HG03095 (cell line): ENCODE measurements around the gene UNK.

Source experiments
- ATAC-seq: cut with Tn5 transposase; IDR thresholded peaks from one replicate; pipeline ENCODE4 v1.9.1; 2021; ENCODE audit warnings: moderate library complexity; ENCODE audit not compliant: unreplicated experiment

UNK gene, protein sequence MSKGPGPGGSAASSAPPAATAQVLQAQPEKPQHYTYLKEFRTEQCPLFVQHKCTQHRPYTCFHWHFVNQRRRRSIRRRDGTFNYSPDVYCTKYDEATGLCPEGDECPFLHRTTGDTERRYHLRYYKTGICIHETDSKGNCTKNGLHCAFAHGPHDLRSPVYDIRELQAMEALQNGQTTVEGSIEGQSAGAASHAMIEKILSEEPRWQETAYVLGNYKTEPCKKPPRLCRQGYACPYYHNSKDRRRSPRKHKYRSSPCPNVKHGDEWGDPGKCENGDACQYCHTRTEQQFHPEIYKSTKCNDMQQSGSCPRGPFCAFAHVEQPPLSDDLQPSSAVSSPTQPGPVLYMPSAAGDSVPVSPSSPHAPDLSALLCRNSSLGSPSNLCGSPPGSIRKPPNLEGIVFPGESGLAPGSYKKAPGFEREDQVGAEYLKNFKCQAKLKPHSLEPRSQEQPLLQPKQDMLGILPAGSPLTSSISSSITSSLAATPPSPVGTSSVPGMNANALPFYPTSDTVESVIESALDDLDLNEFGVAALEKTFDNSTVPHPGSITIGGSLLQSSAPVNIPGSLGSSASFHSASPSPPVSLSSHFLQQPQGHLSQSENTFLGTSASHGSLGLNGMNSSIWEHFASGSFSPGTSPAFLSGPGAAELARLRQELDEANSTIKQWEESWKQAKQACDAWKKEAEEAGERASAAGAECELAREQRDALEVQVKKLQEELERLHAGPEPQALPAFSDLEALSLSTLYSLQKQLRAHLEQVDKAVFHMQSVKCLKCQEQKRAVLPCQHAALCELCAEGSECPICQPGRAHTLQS

DNA sequence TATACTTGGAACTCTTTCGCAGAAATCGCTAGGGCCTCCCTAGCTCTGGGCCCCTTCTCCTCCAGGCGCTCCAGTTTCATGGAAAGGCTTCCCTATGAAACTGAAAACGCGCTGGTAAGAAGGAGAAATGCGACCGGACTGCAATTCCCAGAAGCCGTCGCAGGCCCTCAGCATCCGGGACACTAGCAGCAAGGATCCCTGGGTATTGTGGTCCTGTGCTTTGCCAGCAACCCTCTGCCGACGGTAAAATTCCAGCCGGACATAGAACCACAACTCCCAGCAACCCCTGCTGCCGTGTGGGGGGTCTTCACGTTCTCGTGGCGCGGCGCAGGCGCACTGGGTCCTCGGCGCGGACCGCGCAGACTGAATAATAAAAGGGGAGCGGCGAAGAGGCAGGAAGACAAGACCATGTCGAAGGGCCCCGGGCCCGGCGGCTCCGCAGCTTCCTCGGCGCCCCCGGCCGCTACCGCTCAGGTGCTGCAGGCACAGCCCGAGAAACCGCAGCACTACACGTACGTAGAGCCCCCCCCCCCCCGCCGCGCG is at the start of gene UNK:
Gene UNK, plus strand, starts transcription at position 334 of the 543 bp plus-strand sequence. Its CDS starts 75 bp downstream, at position 409.
- ATAC-seq = peak; percentile 49

DNA sequence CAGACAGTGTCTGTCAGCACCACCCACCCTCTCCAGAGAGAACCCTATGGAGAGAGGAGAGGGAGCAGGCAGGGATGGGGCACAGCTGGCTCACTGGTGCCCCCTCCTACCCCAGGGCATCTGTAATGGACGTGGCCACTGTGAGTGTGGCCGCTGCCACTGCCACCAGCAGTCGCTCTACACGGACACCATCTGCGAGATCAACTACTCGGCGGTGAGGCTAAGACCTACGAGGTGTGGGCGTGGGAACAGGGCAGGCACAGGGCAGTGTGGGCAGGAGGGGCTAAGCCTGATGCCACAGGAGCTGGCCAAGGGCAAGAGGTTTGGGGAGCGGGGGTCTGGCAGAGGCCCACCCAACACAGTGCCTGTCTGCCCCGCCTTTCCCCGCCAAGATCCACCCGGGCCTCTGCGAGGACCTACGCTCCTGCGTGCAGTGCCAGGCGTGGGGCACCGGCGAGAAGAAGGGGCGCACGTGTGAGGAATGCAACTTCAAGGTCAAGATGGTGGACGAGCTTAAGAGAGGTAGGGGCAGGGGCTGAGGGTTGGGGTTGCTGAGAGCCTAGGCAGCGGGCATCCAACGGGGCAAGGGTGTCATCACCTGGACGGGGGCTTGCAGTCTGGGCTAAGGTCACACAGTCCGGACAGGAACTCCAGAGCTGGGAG is 48.3 kb upstream of the UNK start:
- no peak for ATAC-seq

DNA sequence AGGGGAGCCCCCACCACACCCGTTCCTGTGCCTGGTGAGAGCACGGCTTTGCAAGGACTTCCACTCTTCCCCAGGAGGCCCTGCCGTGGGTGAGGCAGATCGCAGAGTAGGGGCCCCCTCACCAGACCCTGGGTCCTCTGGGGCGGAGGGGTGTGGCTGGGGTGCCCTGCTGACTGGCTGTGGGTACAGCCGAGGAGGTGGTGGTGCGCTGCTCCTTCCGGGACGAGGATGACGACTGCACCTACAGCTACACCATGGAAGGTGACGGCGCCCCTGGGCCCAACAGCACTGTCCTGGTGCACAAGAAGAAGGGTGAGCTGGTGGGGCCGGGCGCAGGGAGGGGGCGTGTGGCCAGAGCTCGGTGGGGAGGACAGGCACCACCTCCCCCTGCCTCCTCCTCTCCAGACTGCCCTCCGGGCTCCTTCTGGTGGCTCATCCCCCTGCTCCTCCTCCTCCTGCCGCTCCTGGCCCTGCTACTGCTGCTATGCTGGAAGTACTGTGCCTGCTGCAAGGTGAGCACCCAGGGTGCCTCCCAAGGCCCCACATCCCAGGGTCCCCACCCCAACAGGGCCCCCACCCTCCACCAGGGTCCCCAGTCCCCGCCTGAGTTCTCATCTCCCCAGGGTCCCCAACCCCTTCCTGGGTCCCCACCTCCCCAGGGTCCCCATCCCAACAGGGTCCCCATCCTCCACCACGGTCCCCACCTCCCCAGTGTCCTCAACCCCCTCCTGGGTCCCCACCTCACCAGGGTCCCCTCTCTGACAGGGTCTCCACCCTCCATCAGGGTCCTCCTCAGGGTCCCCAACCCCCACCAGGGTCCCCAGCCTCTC is 47.3 kb upstream of the UNK start:
- ATAC-seq = no peak

DNA sequence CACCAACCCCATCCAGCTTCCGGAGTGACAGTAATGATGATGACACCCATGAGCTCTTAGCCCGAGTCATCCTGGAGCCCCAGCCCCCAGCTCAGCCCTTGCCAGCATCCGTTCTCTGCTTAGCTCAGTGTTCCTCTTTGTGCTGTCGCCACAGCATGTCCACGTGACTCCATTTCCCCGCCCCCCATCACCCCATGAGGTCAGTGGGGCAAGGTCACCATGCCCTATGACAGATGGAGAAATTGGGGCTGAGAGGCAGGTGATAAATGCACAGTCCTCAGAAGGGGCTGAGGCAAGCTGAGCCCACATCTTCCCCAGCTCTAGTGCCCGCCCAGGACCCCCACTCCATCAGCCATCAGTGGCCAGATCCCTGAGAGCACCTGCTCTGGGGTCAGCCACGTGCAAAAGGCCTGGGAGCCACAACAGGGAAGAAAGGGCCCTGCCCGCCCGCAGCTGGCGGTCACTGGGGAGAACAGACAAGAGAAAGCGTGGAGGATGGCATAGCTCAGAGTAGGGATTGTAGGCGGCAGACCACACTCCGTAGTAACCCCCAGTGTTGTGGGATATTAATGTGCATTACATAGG is 46.3 kb upstream of the UNK start:
- no peak for ATAC-seq

DNA sequence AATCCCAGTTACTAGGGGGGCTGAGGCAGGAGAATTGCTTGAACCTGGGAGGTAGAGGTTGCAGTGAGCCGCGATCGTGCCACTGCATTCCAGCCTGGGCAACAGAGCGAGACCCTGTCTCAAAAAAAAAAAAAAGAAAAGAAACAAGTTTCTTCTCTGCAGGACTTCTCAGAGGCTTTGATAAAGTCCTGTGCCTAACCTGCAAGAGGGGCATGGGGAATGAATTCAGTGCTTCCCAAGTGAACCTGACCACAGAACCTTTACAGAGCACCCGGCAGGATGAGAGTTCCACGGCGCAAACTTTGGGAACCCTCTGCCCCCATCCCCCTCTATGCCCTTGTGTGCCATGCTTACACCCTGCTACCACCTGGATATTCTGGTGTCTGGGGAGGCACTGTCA is 45.4 kb upstream of the UNK start:
- ATAC-seq = no peak

DNA sequence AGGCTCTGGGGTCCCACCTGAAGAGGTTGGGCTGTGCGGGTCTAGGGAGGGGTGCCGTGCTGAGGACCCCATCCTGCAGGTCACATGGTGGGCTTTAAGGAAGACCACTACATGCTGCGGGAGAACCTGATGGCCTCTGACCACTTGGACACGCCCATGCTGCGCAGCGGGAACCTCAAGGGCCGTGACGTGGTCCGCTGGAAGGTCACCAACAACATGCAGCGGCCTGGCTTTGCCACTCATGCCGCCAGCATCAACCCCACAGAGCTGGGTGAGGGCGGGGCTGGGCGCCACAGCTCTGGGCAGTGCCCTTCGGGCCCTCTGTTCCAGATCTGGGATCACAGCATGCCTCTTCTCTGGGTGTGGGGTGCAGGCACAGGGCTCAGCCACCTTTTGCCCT is 44.8 kb upstream of the UNK start:
- no peak for ATAC-seq

DNA sequence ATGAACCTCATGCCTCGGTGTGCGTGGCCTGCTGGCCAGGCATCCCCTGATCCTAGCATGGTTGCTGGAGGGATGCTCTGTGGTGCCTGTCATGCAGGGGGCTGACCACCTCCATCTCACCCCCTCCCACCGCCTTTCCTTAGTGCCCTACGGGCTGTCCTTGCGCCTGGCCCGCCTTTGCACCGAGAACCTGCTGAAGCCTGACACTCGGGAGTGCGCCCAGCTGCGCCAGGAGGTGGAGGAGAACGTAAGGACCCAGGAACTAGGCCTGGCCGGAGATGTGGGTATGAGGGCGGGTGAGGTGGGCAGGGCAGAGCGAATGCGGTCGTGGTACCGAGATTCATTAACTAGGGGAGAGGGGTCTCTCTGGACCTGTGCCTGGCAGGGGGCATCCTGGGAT is 44.4 kb upstream of the UNK start:
- ATAC-seq = no peak

DNA sequence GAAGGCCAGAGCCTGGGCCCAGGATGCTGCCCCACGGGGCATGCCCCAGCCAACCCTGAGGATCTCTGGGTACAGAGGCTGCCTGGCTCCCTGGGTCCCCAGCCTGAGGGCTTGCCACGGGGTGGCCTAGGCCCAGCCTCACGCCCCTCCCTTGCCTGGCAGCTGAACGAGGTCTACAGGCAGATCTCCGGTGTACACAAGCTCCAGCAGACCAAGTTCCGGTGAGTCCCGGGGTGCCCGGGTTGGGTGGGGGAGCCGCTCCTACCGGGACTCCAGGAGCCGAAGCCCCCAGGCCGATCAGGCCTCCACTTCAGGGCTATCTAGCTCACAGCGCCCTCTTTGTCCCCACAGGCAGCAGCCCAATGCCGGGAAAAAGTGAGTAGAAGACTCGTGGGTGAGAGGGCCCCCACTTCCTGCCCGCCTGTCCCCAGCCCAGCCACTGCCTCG is 44.0 kb upstream of the UNK start:
- no peak for ATAC-seq

DNA sequence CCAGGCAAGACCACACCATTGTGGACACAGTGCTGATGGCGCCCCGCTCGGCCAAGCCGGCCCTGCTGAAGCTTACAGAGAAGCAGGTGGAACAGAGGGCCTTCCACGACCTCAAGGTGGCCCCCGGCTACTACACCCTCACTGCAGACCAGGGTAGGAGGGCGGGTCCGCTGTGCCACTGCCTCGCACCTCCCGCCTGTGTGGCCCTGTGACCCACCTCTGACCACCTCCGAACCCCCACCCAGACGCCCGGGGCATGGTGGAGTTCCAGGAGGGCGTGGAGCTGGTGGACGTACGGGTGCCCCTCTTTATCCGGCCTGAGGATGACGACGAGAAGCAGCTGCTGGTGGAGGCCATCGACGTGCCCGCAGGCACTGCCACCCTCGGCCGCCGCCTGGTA is 42.3 kb upstream of the UNK start:
- ATAC-seq = no peak

DNA sequence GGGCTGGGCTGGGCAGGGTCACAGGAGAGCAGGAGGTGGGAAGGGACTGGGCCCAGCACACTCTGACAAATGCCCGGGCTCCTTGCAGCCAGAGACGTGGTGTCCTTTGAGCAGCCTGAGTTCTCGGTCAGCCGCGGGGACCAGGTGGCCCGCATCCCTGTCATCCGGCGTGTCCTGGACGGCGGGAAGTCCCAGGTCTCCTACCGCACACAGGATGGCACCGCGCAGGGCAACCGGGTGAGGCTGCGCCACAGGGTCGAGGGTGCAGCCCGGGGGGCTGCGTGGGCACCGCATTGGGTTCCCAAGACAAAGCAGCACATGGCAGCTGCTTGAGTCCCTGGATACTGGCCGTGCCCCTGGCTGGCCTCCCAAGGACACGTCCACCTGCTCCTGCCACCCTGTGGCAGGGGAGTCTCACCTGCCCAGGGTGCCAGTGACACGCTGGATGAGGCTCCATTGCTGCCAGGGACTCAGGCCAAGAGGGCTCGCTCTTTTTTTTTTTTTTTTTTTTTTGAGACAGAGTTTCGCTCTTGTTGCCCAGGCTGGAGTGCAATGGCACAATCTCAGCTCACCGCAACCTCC is 40.9 kb upstream of the UNK start:
- no peak for ATAC-seq

DNA sequence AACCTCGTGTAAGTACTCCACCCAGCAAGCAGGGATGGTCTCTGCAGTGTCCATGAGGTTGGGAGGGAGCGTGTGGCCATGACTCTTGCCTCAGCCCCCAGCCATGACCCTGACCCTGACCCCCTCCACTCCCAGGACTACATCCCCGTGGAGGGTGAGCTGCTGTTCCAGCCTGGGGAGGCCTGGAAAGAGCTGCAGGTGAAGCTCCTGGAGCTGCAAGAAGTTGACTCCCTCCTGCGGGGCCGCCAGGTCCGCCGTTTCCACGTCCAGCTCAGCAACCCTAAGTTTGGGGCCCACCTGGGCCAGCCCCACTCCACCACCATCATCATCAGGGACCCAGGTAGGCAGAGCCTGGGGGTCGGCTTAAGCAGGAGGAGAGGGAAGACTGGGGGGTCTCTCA is 35.9 kb upstream of the UNK start:
- ATAC-seq = no peak

DNA sequence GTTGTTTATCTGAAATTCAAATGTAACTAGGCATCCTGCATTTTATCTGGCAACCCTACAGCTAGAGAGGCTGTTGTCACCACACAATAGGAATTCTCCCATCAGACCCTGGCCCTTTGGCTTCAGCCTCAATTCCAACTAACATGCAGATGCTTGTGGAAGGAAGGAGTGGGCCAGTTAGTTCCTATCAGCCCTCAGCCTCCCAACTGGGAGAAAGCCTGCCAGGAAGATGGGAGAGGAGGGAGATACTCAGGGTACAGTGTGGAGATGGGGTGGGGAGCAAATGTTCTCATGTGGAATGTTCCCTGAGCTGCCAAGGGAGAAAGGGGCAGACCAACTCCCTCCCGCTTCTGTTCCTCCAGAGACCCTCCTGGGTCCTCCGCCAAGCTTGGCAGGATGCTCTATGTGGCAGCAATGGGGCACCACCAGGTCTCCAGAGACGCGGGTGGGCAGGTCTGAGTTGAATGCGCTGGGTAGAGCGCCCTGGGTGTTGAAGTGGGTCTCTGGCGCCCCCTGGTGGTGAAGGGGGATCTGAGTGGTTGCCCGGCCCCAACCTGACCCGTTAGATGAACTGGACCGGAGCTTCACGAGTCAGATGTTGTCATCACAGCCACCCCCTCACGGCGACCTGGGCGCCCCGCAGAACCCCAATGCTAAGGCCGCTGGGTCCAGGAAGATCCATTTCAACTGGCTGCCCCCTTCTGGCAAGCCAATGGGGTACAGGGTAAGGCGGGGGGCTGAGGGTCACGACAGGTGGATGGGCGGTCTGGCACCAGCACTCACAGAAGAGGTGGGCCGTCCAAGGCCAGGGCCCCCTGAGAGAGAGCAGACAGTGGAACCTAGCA is 34.8 kb upstream of the UNK start:
- ATAC-seq = no peak

DNA sequence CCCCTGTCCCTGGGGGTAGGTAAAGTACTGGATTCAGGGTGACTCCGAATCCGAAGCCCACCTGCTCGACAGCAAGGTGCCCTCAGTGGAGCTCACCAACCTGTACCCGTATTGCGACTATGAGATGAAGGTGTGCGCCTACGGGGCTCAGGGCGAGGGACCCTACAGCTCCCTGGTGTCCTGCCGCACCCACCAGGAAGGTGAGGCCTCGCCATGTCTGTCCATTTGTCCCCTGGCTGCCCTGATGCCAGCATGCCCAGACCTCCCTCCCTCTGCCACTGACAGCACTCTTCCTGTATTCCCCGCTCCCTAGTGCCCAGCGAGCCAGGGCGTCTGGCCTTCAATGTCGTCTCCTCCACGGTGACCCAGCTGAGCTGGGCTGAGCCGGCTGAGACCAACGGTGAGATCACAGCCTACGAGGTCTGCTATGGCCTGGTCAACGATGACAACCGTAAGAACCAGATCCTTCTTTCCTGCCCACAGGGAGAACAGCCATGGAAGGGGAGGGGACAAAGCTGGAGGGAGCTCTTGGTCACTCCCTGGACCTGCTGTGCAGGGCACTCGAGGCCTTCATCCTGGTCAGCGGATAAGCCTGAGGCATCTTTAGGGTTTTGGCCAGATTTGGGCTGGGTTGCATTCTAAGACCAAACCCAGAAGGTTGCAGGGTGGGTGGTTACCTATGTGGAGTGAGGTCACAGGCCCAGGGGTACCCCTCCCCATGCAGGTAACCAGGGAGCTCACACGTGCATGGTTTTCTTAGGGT is 33.8 kb upstream of the UNK start:
- ATAC-seq = no peak

DNA sequence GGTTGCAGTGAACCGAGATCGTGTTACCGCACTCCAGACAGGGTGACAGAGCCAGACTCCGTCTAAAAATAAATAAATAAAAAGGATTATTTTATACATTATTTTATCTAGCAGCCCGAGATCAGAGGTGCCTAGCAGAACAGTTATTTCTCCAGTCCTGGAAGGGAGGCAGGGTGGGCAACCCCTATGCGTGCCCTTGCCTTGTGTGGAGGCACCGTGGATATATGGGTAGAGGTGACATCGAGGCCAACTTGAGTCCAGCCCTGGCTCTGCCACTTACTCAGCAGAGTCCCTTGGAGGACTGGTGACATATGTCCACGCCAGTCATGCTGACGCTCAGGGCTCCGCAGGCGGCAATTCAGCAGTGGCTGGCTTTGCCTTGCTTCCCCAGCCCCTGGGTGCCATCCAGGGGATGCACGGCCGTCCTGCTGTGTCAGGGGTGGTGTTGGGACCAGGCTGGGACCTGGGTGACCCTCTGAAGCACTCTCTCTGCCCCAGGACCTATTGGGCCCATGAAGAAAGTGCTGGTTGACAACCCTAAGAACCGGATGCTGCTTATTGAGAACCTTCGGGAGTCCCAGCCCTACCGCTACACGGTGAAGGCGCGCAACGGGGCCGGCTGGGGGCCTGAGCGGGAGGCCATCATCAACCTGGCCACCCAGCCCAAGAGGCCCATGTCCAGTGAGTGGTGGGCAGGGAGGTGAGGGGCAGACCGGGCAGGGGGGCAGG is 32.8 kb upstream of the UNK start:
- ATAC-seq = no peak

DNA sequence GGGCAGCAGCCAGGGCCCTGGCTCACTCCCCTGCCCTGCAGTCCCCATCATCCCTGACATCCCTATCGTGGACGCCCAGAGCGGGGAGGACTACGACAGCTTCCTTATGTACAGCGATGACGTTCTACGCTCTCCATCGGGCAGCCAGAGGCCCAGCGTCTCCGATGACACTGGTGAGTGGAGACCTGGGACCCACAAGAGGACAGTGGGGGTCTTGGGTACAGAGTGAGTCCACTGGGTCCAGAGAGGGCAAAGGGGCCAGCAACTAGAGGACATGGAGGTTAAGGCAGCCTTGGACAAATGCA is 32.2 kb upstream of the UNK start:
- ATAC-seq = no peak

DNA sequence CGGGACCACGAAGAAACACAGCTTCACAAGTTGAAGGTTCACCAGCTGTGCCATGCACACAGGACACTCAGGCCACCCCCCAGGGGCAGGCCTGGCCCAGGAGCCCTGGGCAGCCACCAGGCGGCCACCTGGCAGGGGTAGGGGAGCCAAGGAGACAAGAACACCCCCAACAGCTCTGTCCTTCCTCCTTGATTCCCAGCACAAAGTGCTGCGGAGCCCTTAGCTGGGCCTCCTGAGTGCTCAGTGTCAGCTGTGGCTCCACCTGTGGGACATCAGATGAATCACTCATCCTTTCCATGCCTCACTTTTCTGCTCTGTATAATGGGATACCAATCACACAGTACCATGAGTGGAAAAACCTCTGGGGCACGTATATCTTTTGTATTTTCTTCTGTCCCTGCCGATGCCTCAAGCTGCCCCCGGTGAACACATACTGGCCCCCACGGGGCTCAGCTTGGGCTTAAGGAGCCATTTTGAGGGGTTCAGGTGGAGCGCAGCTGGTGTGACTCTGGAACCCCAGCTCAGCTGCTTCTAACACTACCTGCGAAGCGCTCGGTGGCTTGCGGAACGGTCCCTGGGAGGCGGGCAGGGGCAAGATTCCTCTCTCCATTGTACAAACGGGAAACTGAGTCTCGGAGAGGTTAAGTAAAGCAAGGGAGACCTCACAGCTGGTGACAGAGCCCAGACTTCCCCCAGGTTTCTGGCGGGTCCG is 31.6 kb upstream of the UNK start:
- ATAC-seq = no peak
